GM20000 (cell line): Measurements from ENCODE around the gene AQP12B.

Experiments
- DNase-seq: peaks from one replicate; pipeline ENCODE4 v3.0.0; 2012; ENCODE audit warnings: low spot score
- CTCF ChIP-seq: IDR thresholded peaks from 2 replicates; pipeline ENCODE4 v1.5.1; 2012; ENCODE audit warnings: mild to moderate bottlenecking, control low read depth; ENCODE audit errors: extremely low read depth, missing control alignments

The AQP12B gene

DNA sequence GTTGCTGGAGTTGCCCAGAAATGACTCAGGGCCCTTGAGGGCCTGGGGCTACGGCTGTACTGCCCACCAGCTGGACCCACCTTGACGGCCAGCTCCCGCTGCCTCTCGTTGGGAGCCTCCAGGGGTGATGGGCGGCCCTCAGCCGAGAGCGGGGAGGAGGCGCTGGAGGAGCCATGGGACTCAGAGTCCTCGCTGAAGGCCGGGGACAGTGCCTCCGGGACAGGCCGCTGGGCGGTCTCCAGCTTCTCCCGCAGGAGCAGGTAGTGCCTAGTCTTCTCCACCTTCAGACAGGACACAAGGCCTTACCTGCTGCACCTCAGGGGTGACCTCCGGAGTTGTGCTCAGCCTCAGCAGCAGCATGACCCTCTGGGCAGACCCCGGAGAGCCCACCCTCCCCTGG, 39.7 kb upstream of the AQP12B start:
- no peak for DNase-seq
- no peak for TF ChIP-seq CTCF

GRCh38 chr2:240721596-240722180, 39.0 kb upstream of the AQP12B start:
- DNase-seq: no peak
- no peak for TF ChIP-seq CTCF

DNA sequence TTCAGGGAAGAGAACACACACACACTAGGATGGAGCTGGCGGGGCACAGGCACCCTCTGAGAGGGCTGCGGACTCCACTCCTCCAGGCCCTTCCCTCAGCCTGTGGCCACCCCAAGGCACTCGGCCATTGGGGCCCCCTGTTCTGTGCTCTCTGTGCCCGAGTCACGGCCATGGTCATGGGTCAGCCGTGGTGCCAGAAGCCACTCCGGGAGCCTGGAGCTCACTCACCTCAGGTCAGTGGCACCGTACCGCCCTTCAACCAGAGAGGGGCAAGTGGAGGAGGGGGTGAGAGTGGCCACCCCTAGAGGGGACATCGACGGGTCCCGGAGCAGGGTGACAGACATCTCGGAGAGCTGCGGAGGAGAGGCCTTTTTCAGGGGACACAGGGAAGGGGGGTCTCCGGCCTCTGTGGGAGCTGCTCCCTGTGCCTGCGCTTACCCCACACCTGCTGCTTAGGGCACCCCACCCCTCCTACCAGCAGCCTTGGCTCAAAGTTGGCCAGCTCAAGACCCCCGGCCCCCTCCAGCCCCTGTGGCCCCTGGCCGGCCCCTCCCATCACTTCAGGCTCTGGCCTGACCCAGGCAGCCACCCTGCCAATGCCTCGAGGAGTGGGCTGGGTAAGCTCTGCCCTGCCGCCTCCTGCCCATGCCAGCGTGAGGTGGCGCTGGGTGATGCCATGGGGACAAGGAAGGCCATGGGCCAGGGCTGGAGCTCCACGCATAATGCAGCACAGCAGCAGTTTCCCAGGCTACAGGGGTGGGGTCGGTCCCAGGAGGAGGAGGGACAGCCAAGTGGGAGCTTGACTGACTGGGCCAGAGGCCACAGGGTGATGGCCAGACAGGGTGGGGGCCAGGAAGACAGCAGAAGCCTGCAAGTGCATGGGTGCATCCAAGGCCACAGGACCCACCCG, 38.3 kb upstream of the AQP12B start:
- no peak for DNase-seq

DNA sequence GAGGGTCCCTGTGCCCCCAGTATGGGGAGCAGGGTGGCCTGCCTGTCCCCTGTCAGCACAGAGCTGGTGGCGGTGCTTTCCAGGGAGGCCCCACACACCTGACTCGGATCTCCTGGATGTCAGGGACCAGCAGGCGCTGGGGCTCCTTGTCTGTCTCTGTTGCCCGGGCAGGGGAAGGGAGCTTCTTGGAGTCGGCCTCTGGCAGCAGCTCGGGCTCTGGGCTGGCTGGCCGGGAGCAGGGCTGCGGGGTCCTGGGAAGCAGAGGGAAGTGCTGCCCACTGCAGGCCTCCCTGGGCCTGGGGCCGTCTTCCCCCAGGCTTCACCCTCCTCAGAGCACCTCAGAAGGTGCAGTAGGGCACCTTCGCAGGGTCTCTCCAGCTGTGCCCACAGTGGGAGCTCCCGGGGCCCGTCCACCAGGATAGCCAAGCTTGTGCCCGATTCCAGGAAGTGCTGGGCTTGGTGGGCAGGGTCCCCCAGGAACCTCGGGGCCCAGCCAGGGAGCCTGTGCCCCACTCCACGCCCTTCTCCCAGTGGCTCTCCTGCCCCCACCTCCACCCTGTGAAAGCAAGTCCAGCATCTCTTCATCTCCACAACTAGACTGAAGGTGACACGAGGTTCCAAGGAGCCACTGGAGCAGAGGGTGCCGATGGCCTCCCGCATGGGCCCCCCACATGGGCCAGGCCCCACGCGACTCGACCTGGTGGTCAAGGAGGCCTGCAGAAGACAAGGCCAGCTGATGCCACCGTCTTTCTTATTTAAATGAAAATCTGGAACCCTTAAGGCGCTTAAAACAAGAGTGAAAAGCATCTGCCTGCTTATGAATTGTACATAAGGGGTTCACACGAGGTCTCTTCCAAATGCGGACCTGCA, 37.2 kb upstream of the AQP12B start:
- no peak for DNase-seq
- no peak for TF ChIP-seq CTCF

More for the DNA sequence above, 38.3 kb upstream of the AQP12B start:
- no peak for TF ChIP-seq CTCF

- TF ChIP-seq CTCF: no peak
- no peak for DNase-seq
Measured at GRCh38 chr2:240718896-240719490, 36.3 kb upstream of the AQP12B start.

DNA sequence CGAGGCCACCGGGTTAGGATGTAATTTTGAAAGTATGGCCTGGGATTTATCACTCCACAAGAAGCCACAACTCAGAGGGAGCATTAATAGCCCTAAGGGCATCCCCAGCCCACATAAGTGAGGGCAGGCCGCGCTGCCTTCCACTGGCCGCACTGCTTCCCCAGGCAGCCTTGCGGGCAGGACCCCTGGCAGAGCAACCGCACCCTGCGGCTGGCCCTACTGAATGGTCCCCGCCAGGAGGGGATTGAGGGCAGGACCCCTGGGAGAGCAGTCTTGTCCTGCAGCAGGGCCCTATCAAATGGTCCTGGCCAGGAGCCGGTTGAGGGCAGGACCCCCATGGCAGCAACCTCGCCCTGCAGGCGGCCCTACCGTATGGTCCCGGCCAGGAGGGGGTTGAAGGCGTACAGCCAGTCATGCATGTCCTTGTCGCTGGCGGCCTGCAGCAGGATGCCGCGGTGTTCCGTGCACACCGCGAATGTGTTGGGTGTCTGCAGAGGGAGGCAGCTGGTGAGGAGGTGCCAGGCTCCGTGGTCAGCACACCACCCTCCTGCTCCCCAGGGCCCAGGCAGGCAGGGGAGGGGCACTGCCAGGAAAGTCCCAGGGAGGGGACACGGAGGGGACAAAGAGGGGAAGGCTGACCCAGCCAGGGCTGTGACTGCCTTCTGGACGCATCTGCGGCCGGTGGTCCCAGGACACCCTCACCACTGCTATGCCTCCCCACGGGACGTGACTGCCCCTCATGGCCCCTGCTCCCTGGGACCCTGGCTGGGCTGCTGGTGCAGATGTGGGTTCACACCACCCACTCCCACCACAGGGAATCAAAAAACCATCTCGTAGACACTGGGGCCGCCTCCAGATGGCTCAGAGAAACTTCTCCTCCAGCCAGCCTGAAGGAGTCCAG, 35.2 kb upstream of the AQP12B start:
- TF ChIP-seq CTCF: no peak
- no peak for DNase-seq
